Body of pancreas (tissue), 4 donors: ENCODE measurements around the gene TESK2.

Source experiments
- POLR2A ChIP-seq, 3 donors: fragments of 450-650 bp; IDR thresholded peaks; one replicate each; pipeline ENCODE4 v1.6.1; 2016; ENCODE audit warnings: antibody characterized with exemption in 3 of 3, mild to moderate bottlenecking in 2 of 3
- TF ChIP-seq, protein P1 (sequence below), 7 experiments: fragments of 450-650 bp in 4 of 7; fragments of 200-600 bp in 3 of 7; sonication (generic) in 3 of 7; IDR thresholded peaks; one replicate each; pipeline ENCODE4 v1.5.1; 2016 to 2019; ENCODE audit warnings: antibody characterized with exemption in 7 of 7

DNA sequence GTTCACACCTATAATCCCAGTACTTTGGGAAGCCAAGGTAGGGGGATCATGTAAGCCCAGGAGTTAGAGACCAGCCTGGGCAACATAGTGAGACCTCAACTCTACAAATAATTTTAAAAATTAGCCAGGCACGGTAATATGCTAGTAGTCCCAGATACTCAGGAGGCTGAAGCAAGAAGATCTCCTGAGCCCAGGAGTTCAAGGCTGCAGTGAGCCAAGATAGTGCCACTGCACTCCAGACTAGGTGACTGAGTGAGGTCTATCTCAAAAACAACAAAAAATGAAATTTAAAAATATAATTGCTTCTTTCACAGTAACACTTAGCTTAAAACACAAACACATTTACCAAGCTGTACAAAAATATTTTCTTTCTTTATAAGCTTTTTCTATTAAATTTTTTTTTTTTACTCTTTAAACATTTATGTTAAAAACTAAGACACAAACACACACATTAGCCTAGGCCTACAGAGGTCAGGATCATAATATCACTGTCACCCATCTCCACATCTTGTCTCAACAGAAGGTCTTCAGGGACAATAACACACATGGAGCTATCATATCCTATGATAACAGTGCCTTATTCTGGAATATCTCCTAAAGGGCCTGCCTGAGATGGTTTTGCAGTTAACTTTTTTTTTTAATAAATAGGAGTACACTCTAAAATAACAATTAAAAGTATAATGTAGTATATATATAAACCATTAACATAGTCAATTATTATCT is 43.9 kb downstream of the TESK2 start:
- no peak for TF ChIP-seq POLR2A (IDR thresholded peaks at IDR 0.05)
- TF ChIP-seq, protein P1, sequence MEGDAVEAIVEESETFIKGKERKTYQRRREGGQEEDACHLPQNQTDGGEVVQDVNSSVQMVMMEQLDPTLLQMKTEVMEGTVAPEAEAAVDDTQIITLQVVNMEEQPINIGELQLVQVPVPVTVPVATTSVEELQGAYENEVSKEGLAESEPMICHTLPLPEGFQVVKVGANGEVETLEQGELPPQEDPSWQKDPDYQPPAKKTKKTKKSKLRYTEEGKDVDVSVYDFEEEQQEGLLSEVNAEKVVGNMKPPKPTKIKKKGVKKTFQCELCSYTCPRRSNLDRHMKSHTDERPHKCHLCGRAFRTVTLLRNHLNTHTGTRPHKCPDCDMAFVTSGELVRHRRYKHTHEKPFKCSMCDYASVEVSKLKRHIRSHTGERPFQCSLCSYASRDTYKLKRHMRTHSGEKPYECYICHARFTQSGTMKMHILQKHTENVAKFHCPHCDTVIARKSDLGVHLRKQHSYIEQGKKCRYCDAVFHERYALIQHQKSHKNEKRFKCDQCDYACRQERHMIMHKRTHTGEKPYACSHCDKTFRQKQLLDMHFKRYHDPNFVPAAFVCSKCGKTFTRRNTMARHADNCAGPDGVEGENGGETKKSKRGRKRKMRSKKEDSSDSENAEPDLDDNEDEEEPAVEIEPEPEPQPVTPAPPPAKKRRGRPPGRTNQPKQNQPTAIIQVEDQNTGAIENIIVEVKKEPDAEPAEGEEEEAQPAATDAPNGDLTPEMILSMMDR (IDR thresholded peaks at IDR 0.05), result no peak
